ENCODE data around the gene NUTM2F.
"Not testable (repeated sequence)": the region's sequence is repeated elsewhere in the genome, so short reads cannot be mapped to it uniquely, and the experiment has no call there.

The NUTM2F gene

GRCh38 chr9:94338723-94339122, 10.3 kb upstream of the NUTM2F start:
- DNase-seq; in situ Hi-C loops (cut with HindIII; ENCODE audit: low pct_ligation_motif_present, low sequenced_read_pairs); H3K27ac ChIP-seq; H3K36me3 ChIP-seq (replicated peaks); H3K4me3 ChIP-seq (ENCODE audit: low read depth, low read length); H3K27me3 ChIP-seq (replicated peaks): not testable (repeated sequence)

DNA sequence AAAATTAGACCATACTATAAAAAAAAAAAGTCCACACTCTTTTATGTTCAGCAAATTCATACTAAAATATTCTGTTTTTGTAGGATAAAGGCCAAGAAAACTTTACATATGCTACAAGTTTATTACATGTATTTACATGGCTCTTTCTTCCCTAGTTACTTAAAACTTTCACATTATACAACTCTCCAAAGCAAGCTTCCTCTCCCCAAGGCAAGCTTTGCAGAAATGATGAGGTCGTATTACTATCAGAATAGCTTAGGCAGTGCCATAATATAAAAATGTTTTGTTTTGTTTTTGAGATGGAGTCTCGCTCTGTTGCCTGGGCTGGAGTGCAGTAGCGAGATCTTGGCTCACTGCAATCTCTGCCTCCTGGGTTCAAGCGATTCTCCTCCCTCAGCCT, 8.0 kb upstream of the NUTM2F start:
- DNase-seq; H3K36me3 ChIP-seq (replicated peaks); H3K4me3 ChIP-seq (ENCODE audit: low read depth, low read length); in situ Hi-C loops (cut with HindIII; ENCODE audit: low pct_ligation_motif_present, low sequenced_read_pairs); H3K27me3 ChIP-seq (replicated peaks); H3K27ac ChIP-seq: not testable (repeated sequence)

GRCh38 chr9:94325583-94325982, 2.9 kb downstream of the NUTM2F start:
- H3K27ac ChIP-seq; H3K4me3 ChIP-seq (ENCODE audit: low read depth, low read length); in situ Hi-C loops (cut with HindIII; ENCODE audit: low pct_ligation_motif_present, low sequenced_read_pairs); H3K27me3 ChIP-seq (replicated peaks); H3K36me3 ChIP-seq (replicated peaks); DNase-seq: not testable (repeated sequence)

DNA sequence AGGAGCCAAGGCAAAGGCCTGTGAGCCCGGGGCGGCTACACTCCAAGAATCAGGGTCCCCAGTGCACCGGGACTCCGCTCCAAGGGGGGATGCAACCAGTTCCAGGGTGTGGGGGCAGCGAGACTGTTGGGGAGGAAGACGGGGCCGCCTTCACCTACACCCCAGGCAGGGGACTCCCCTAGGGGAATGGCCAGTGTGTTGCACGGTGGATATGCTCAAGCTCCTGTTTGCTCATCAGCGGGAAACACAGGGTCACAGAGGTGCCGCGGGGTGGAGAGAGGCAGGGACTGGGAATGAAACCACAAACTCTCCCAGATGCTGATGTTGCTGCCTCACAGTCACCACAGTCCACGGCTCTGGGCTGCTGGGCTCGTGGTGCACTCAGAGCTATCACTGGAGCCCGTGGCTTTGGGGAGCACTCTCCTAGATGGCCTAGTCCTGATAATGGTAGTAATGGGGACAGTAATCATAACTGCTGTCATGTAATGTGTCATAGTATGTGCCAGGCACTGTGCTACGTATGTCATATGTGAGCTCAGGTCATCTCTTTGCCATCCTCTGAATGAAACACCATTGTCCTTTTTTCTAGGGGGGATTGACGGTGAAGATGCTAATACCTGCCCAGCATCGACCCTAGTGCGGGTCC, 5.2 kb downstream of the NUTM2F start:
- H3K27me3 ChIP-seq (replicated peaks); H3K4me3 ChIP-seq (ENCODE audit: low read depth, low read length); in situ Hi-C loops (cut with HindIII; ENCODE audit: low pct_ligation_motif_present, low sequenced_read_pairs); H3K27ac ChIP-seq; H3K36me3 ChIP-seq (replicated peaks); DNase-seq: not testable (repeated sequence)

GRCh38 chr9:94322342-94322940, 6.0 kb downstream of the NUTM2F start:
- DNase-seq; H3K4me3 ChIP-seq (ENCODE audit: low read depth, low read length); in situ Hi-C loops (cut with HindIII; ENCODE audit: low pct_ligation_motif_present, low sequenced_read_pairs); H3K36me3 ChIP-seq (replicated peaks); H3K27ac ChIP-seq; H3K27me3 ChIP-seq (replicated peaks): not testable (repeated sequence)

GRCh38 chr9:94317949-94318657, 10.3 kb downstream of the NUTM2F start:
- H3K27me3 ChIP-seq (replicated peaks); in situ Hi-C loops (cut with HindIII; ENCODE audit: low pct_ligation_motif_present, low sequenced_read_pairs); DNase-seq; H3K4me3 ChIP-seq (ENCODE audit: low read depth, low read length); H3K36me3 ChIP-seq (replicated peaks); H3K27ac ChIP-seq: not testable (repeated sequence)

- DNase-seq; H3K4me3 ChIP-seq (ENCODE audit: low read depth, low read length); H3K36me3 ChIP-seq (replicated peaks); in situ Hi-C loops (cut with HindIII; ENCODE audit: low pct_ligation_motif_present, low sequenced_read_pairs); H3K27ac ChIP-seq; H3K27me3 ChIP-seq (replicated peaks): not testable (repeated sequence)
Observed at GRCh38 chr9:94316236-94316635, 12.2 kb downstream of the NUTM2F start.

DNA sequence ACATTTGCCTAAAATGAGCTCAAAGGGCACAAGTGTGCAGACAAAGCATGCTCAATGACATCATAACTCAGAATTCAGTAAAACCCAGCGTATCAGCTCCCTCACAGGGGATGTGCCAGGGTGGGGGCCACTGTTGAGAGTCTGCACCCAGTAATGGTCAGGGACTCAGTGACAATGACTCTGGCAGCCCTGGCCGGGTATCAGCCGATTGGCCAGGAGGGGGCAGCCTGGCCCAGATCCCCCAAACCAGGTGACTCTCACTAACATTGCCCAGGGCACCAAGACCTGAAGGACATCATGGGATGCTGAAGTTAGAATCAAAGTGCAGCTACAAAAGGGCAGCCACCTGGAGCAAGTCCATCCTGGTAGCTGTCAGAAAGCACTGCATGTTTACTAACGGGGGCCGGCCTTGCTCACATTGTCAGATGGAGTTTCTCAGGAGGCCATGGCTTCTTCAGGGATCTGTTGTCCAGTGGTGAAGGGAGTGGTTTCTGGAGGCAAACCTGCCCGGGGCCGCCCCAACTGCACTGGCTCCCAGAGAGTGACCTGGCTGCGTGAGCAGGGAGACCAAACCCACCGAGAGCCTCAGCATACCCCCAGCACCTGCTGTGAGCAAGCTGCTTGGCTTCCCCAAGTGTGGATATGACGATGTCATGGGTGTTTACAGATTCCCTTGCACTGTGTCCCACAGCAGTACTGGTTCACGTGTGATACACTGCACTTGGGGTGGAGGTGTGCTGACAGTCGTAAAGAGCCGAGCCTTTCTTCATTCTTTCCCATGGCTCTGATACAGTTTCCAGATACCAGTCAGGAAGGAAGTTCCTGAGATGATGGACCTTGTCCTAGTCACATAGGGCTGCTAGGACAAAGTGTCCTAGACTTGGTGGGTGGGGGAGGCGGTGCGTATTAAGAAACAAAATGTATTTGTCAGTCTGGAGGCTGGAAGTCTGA, 13.1 kb downstream of the NUTM2F start:
- DNase-seq; H3K36me3 ChIP-seq (replicated peaks); H3K27ac ChIP-seq; in situ Hi-C loops (cut with HindIII; ENCODE audit: low pct_ligation_motif_present, low sequenced_read_pairs); H3K27me3 ChIP-seq (replicated peaks); H3K4me3 ChIP-seq (ENCODE audit: low read depth, low read length): not testable (repeated sequence)

- DNase-seq = no peak
- no peaks in the 10 kb centered on the region for H3K36me3 ChIP-seq (replicated peaks)
- in situ Hi-C loops (cut with HindIII; ENCODE audit: low pct_ligation_motif_present, low sequenced_read_pairs) = no loop called here
- no peaks in the 10 kb centered on the region for H3K27me3 ChIP-seq (replicated peaks)
- TF ChIP-seq, protein P1, sequence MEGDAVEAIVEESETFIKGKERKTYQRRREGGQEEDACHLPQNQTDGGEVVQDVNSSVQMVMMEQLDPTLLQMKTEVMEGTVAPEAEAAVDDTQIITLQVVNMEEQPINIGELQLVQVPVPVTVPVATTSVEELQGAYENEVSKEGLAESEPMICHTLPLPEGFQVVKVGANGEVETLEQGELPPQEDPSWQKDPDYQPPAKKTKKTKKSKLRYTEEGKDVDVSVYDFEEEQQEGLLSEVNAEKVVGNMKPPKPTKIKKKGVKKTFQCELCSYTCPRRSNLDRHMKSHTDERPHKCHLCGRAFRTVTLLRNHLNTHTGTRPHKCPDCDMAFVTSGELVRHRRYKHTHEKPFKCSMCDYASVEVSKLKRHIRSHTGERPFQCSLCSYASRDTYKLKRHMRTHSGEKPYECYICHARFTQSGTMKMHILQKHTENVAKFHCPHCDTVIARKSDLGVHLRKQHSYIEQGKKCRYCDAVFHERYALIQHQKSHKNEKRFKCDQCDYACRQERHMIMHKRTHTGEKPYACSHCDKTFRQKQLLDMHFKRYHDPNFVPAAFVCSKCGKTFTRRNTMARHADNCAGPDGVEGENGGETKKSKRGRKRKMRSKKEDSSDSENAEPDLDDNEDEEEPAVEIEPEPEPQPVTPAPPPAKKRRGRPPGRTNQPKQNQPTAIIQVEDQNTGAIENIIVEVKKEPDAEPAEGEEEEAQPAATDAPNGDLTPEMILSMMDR (IDR thresholded peaks at IDR 0.05; ENCODE audit: low read depth, low read length, missing control alignments) = no peak
- H3K27ac ChIP-seq = no peak overlapping the region
- H3K4me3 ChIP-seq (ENCODE audit: low read depth, low read length) = no peak overlapping the region
Observed at GRCh38 chr9:94303321-94303720, 25.1 kb downstream of the NUTM2F start.
